Stimulated activated CD8-positive, alpha-beta memory T cell treated with anti-CD3 and anti-CD28 coated beads, Interleukin-15, amount 100 ng/mL, for 1 hour (primary cell): Measurements from ENCODE around the gene HNF4A.

Source experiments
- DNase-seq: peaks from one replicate; pipeline ENCODE4 v3.0.0-alpha.2; 2020; ENCODE audit warnings: low read depth

HNF4A gene

GRCh38 chr20:44426879-44427790 is 71.6 kb downstream of the HNF4A start:
- no peak for DNase-seq

GRCh38 chr20:44427804-44428173 is 72.3 kb downstream of the HNF4A start:
- DNase-seq = no peak

GRCh38 chr20:44428174-44429016 is 72.9 kb downstream of the HNF4A start:
- DNase-seq = no peak

- no peak for DNase-seq
These were observed 73.5 kb downstream of the HNF4A start for GRCh38 chr20:44429017-44429339.

- no peak for DNase-seq
These were observed 74.1 kb downstream of the HNF4A start for GRCh38 chr20:44429419-44430269.

- DNase-seq = no peak
These were observed 75.0 kb downstream of the HNF4A start for GRCh38 chr20:44430270-44431065.

- DNase-seq = no peak
These were observed 75.6 kb downstream of the HNF4A start for GRCh38 chr20:44431118-44431501.

GRCh38 chr20:44431502-44432234 is 76.2 kb downstream of the HNF4A start:
- no peak for DNase-seq

- no peak for DNase-seq
These were observed 77.4 kb downstream of the HNF4A start for GRCh38 chr20:44432618-44433577.

- DNase-seq = no peak
These were observed 78.4 kb downstream of the HNF4A start for GRCh38 chr20:44433751-44434538.

- DNase-seq = no peak
These were observed 80.3 kb downstream of the HNF4A start for GRCh38 chr20:44435630-44436335.

- DNase-seq = no peak
These were observed 80.9 kb downstream of the HNF4A start for GRCh38 chr20:44436393-44436792.

- DNase-seq = no peak
These were observed 82.0 kb downstream of the HNF4A start for GRCh38 chr20:44437497-44437896.

- DNase-seq = no peak
These were observed 83.3 kb downstream of the HNF4A start for GRCh38 chr20:44438782-44439181.

- DNase-seq = no peak
These were observed 83.8 kb downstream of the HNF4A start for GRCh38 chr20:44439318-44439717.

GRCh38 chr20:44442298-44443070 is 87.0 kb downstream of the HNF4A start:
- DNase-seq = no peak
